RWPE1 (cell line): ENCODE measurements around the gene PTPRN2.

Source experiments
- CTCF ChIA-PET: fragments of 350-600 bp; sonication (Branson Sonifier 250); formaldehyde crosslinking; extraction: SDS; loops from one replicate; lab custom pipeline; 2021; lab: Yijun Ruan, JAX
- POLR2A ChIA-PET: fragments of 400-600 bp; formaldehyde crosslinking; extraction: SDS; loops from one replicate; lab custom pipeline; 2020; ENCODE audit warnings: antibody characterized with exemption; ENCODE audit not compliant: low non-redundant PET; lab: Yijun Ruan, JAX
- DNase-seq: peaks from one replicate; pipeline ENCODE4 v3.0.0; 2012; ENCODE audit warnings: low spot score
- H3K27ac ChIP-seq: fragments of 450-650 bp; 2 replicates; pipeline ENCODE4 v1.5.1; 2017
- TF ChIP-seq, protein P1 (sequence below): fragments of 450-650 bp; conservative IDR thresholded peaks from 2 replicates; pipeline ENCODE4 v1.5.1; 2017; ENCODE audit warnings: low read depth, mild to moderate bottlenecking

The PTPRN2 gene

GRCh38 chr7:157840174-157840913 is 747.3 kb downstream of the PTPRN2 start:
- POLR2A ChIA-PET, result no interaction called here
- TF ChIP-seq, protein P1, sequence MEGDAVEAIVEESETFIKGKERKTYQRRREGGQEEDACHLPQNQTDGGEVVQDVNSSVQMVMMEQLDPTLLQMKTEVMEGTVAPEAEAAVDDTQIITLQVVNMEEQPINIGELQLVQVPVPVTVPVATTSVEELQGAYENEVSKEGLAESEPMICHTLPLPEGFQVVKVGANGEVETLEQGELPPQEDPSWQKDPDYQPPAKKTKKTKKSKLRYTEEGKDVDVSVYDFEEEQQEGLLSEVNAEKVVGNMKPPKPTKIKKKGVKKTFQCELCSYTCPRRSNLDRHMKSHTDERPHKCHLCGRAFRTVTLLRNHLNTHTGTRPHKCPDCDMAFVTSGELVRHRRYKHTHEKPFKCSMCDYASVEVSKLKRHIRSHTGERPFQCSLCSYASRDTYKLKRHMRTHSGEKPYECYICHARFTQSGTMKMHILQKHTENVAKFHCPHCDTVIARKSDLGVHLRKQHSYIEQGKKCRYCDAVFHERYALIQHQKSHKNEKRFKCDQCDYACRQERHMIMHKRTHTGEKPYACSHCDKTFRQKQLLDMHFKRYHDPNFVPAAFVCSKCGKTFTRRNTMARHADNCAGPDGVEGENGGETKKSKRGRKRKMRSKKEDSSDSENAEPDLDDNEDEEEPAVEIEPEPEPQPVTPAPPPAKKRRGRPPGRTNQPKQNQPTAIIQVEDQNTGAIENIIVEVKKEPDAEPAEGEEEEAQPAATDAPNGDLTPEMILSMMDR, result no peak
- no peak overlapping the region for H3K27ac ChIP-seq
- DNase-seq, result no peak
- CTCF ChIA-PET, result no interaction called here

- no peak for DNase-seq
- TF ChIP-seq, protein P1, result no peak
- H3K27ac ChIP-seq, result no peak overlapping the region
- ChIA-PET CTCF (interaction anchor here (0.7 kb wide), 1 partner anchor 222 kb away, joined by 3 read pairs; no protein-coding TSS in a partner anchor), POLR2A (no interaction called here)
Observed at GRCh38 chr7:157839672-157840167, 747.9 kb downstream of the PTPRN2 start.

- ChIA-PET POLR2A (no interaction called here), CTCF (interaction anchor here (0.7 kb wide), 1 partner anchor 222 kb away, joined by 3 read pairs; no protein-coding TSS in a partner anchor)
- no peak for DNase-seq
- TF ChIP-seq, protein P1, result no peak
- H3K27ac ChIP-seq, result no peak overlapping the region
Observed at GRCh38 chr7:157839226-157839625, 748.4 kb downstream of the PTPRN2 start.

DNA sequence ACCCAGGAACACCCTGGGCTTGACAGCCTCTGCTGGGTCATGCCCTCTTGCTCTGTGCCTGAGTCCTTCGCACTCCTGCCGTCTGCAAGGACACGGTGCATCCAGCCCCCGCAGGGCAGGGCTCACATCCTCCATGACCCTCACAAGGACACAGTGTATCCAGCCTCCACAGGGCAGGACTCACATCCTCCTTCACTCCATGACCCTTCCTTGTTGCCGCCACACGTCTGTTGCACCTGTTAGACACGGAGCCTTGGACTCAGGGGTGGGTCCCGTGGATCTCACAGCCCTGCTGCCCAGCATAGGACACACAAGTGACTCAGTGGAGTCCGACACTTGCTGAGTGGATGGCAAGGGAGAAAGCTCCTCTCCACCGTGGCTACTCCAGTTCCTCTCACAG is 750.1 kb downstream of the PTPRN2 start:
- TF ChIP-seq, protein P1, result no peak
- no peak for DNase-seq
- ChIA-PET CTCF (no interaction called here), POLR2A (no interaction called here)
- H3K27ac ChIP-seq, result no peak overlapping the region

- no peak for DNase-seq
- POLR2A ChIA-PET, result no interaction called here
- CTCF ChIA-PET, result no interaction called here
- no peak overlapping the region for H3K27ac ChIP-seq
- TF ChIP-seq, protein P1, result no peak
Observed at GRCh38 chr7:157837047-157837446, 750.6 kb downstream of the PTPRN2 start.

DNA sequence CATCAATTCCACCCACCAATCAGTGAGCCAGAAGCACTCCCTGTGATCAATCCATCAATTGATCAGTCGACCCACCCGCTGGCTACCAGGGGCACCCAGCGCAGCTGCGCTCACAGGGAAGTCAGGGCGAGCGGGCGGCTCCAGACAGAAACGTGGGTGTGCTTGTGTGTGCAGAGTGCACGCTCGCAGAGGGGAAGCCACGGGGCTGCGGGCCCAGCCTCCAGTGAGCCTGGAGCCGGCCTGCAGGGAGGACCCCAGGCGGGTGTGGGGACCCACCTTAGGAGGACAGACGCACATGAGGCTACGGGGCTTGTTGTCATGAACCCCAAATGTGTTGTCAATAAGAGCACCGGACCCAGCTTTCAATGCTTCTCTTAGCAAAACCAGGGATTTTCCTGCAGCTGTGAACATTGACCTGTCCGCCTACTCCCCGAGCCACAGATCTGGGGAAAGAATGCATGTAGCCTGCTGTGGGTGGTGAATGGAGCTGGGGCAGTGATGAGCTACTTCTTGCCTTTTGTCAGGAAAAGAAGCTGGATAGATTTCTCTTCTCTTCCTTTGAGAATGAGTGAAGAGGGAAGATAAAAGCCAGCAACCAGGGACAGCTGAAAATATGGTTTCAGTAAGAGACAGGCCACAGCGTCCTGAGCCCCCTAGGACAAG is 753.0 kb downstream of the PTPRN2 start:
- ChIA-PET CTCF (no interaction called here), POLR2A (no interaction called here)

More for the DNA sequence above, 753.0 kb downstream of the PTPRN2 start:
- H3K27ac ChIP-seq, result no peak overlapping the region
- no peak for DNase-seq
- TF ChIP-seq, protein P1, result no peak
